ENCODE results near the gene RPRD1B.

Gene RPRD1B

GRCh38 chr20:38013887-38014286 is 19.7 kb upstream of the RPRD1B start:
- Histone ChIP-seq H3K4me1 (ENCODE audit: low read length) (no peaks in the 10 kb centered on the region), H3K4me3 (ENCODE audit: low read length) (no peak overlapping the region), H3K9ac (ENCODE audit: low read length) (no peak overlapping the region), H3K27ac (ENCODE audit: low read length) (no peak overlapping the region), H3K36me3 (replicated peaks; ENCODE audit: low read depth, low read length) (peaks cover 87% of the 10 kb centered on the region), H2AFZ (ENCODE audit: low read depth, low read length) (no peak overlapping the region), H3K4me2 (ENCODE audit: low read length) (no peak overlapping the region), H3K27me3 (ENCODE audit: low read depth, low read length) (no peaks in the 10 kb centered on the region), H3K9me3 (ENCODE audit: insufficient read depth, low read length) (peaks cover 10% of the 10 kb centered on the region), H4K20me1 (ENCODE audit: insufficient read depth, low read length) (peaks cover 24% of the 10 kb centered on the region), H3K79me2 (ENCODE audit: low read length) (peaks cover 79% of the 10 kb centered on the region)
- no peak for TF ChIP-seq EZH2phosphoT487 (IDR thresholded peaks at IDR 0.05; ENCODE audit: low read depth)
- TF ChIP-seq, protein P1, sequence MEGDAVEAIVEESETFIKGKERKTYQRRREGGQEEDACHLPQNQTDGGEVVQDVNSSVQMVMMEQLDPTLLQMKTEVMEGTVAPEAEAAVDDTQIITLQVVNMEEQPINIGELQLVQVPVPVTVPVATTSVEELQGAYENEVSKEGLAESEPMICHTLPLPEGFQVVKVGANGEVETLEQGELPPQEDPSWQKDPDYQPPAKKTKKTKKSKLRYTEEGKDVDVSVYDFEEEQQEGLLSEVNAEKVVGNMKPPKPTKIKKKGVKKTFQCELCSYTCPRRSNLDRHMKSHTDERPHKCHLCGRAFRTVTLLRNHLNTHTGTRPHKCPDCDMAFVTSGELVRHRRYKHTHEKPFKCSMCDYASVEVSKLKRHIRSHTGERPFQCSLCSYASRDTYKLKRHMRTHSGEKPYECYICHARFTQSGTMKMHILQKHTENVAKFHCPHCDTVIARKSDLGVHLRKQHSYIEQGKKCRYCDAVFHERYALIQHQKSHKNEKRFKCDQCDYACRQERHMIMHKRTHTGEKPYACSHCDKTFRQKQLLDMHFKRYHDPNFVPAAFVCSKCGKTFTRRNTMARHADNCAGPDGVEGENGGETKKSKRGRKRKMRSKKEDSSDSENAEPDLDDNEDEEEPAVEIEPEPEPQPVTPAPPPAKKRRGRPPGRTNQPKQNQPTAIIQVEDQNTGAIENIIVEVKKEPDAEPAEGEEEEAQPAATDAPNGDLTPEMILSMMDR (IDR thresholded peaks at IDR 0.05; ENCODE audit: low read depth, low read length): no peak

DNA sequence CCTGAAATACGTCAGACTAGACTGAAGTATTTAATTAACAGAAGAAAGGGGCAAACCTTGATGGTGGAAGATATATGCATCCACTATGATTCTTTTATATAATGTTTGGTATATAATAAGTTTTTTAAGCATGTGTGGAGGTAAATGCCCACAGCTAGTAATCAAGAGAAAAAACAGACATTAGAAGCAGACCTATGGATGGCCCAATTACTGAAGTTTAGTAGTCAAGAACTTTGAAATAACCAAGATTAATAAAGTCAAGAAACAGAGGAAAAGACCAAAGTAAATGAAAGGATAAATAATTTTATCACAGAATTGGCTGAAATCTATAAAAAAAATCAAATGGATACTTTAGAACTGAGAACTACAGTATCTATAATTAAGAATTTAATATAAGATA is 15.6 kb upstream of the RPRD1B start:
- Histone ChIP-seq H3K4me3 (ENCODE audit: low read length) (no peak overlapping the region), H3K4me1 (ENCODE audit: low read length) (no peaks in the 10 kb centered on the region), H4K20me1 (ENCODE audit: insufficient read depth, low read length) (peaks cover 35% of the 10 kb centered on the region), H3K27me3 (ENCODE audit: low read depth, low read length) (no peaks in the 10 kb centered on the region), H3K36me3 (replicated peaks; ENCODE audit: low read depth, low read length) (peaks cover 76% of the 10 kb centered on the region), H3K4me2 (ENCODE audit: low read length) (no peak overlapping the region), H3K27ac (ENCODE audit: low read length) (no peak overlapping the region), H3K9me3 (ENCODE audit: insufficient read depth, low read length) (peaks cover 10% of the 10 kb centered on the region), H3K9ac (ENCODE audit: low read length) (no peak overlapping the region), H3K79me2 (ENCODE audit: low read length) (peaks cover 84% of the 10 kb centered on the region), H2AFZ (ENCODE audit: low read depth, low read length) (no peak overlapping the region)
- TF ChIP-seq EZH2phosphoT487 (IDR thresholded peaks at IDR 0.05; ENCODE audit: low read depth): no peak
- TF ChIP-seq, protein P1 (IDR thresholded peaks at IDR 0.05; ENCODE audit: low read depth, low read length): no peak

DNA sequence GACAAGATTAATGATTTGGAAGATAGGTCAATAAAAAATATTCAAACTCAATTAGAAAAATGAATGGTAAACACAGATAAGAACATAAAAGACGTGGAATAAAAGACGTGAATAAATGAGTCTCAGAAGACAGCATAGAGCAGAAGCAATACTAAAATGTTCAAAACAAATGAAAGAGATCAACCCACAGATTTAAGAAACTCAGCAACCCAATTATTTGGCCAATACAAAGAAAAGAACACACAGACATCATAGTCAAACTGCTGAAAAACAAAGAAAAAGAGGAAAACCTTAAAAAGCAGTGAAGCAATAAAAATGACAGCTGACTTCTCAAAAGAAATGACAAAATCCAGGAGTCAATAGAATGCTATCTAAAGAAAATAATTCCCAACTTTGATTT is 15.2 kb upstream of the RPRD1B start:
- H2AFZ ChIP-seq (ENCODE audit: low read depth, low read length): no peak overlapping the region
- H3K27ac ChIP-seq (ENCODE audit: low read length): no peak overlapping the region
- H3K36me3 ChIP-seq (replicated peaks; ENCODE audit: low read depth, low read length): peaks cover 71% of the 10 kb centered on the region
- TF ChIP-seq EZH2phosphoT487 (IDR thresholded peaks at IDR 0.05; ENCODE audit: low read depth): no peak
- TF ChIP-seq, protein P1 (IDR thresholded peaks at IDR 0.05; ENCODE audit: low read depth, low read length): no peak
- H3K27me3 ChIP-seq (ENCODE audit: low read depth, low read length): no peaks in the 10 kb centered on the region
- peaks cover 84% of the 10 kb centered on the region for H3K79me2 ChIP-seq (ENCODE audit: low read length)
- no peak overlapping the region for H3K4me2 ChIP-seq (ENCODE audit: low read length)
- no peak overlapping the region for H3K9ac ChIP-seq (ENCODE audit: low read length)
- H3K4me3 ChIP-seq (ENCODE audit: low read length): no peak overlapping the region
- no peaks in the 10 kb centered on the region for H3K4me1 ChIP-seq (ENCODE audit: low read length)
- peaks cover 40% of the 10 kb centered on the region for H4K20me1 ChIP-seq (ENCODE audit: insufficient read depth, low read length)
- H3K9me3 ChIP-seq (ENCODE audit: insufficient read depth, low read length): peaks cover 10% of the 10 kb centered on the region

DNA sequence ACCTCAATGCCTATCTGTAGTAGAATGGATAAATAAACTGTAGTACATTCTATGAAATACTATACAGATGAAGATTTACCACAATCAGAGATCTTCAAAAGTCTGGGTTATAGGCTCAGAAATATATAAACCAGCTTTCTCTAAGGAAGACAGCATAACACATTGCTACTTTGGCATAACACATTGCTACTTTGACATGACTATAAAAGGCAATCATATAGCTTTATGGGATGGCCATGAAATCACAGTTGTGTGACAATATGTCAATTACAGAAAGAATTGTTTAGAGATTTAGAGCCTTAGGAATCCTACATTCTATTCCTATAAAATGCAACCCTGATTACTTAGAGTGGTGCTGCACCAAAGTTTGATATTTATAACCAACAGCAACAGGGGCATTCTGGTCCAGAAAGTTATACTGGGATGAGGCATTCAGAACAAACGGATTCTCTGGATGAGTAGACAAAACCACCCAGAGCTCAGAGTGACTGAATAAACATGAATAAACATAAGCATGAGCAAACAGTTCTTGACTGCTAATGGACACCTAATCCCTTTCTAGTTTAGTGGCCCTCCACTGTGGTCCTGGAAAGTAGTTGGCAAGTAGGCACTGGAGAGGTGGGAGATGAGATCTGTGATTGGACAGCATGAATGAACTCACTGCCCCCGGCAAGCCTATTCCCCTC is 12.3 kb upstream of the RPRD1B start:
- TF ChIP-seq, protein P1 (IDR thresholded peaks at IDR 0.05; ENCODE audit: low read depth, low read length): no peak
- TF ChIP-seq EZH2phosphoT487 (IDR thresholded peaks at IDR 0.05; ENCODE audit: low read depth): no peak
- Histone ChIP-seq H3K27ac (ENCODE audit: low read length) (no peak overlapping the region), H4K20me1 (ENCODE audit: insufficient read depth, low read length) (peaks cover 59% of the 10 kb centered on the region), H3K9ac (ENCODE audit: low read length) (no peak overlapping the region), H3K4me3 (ENCODE audit: low read length) (no peak overlapping the region), H2AFZ (ENCODE audit: low read depth, low read length) (no peak overlapping the region), H3K4me1 (ENCODE audit: low read length) (no peaks in the 10 kb centered on the region), H3K4me2 (ENCODE audit: low read length) (no peak overlapping the region), H3K27me3 (ENCODE audit: low read depth, low read length) (no peaks in the 10 kb centered on the region), H3K9me3 (ENCODE audit: insufficient read depth, low read length) (peaks cover 10% of the 10 kb centered on the region), H3K36me3 (replicated peaks; ENCODE audit: low read depth, low read length) (peaks cover 59% of the 10 kb centered on the region), H3K79me2 (ENCODE audit: low read length) (peaks cover 95% of the 10 kb centered on the region)

Data from OCI-LY3 (cell line).